ENCODE results near the gene IVD.
A peak's percentile ranks its signal among the peaks of the same experiment; 100 is the strongest.
"Not testable (repeated sequence)": the region's sequence is repeated elsewhere in the genome, so short reads cannot be mapped to it uniquely, and the experiment has no call there.

Gene IVD

GRCh38 chr15:40439960-40440742 lies 34.6 kb downstream of the IVD start:
- DNase-seq, result no peak

- peak; percentile 92 for DNase-seq
Measured at GRCh38 chr15:40440743-40441564, 35.4 kb downstream of the IVD start, which contains the start of gene BAHD1. Gene BAHD1 (plus strand): TSS chr15:40440953. CDS start chr15:40458465, 17,512 bp downstream.

DNA sequence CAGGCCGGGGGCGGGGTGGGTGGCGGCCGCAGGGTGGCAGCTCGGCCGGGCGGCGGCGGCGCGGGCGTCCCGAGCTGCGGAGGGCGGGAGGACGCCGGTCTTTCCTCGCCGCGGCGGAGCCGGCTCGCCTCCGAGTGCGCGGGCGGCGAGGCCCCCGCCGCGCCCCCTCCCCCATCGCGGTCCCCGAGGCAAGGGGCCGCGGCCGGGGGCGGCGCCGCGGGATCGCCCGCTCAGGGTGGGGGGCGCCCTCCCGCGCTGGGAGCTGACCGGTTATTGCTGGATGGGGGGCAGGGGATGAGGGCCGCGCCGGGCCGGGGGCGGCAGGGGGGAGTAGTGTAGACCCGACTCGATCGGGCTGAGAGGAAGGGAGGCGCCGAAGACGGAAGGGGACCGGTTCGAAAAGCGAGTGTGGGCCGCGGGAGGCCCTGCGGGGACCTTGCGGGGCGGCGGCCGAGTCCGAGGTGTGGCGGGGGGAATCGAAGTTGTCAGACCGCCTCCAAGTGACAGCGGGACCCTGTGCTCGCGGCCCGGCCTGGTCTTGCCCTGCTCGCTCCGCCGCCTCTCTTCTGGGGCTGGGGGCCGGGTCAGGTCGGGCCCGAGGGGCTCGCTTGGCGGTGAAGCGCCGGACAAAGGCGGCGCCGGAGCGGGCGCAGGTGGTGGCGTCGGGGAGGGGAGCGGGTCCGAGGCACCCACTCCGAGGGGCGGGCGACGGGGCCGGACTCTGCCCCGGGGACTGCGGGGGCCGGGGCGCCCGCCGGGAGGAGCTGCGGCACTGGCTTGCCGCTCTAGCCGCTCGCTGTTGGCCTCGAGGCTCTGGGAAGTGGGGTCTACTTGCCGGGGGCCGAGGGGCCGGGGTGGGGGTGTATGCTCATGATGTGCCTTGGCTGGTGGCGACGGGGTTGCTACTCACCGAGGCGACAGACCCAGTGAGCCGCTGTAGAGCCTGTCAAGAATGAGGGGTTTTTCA lies 36.3 kb downstream of the IVD start:
- DNase-seq, result no peak

DNA sequence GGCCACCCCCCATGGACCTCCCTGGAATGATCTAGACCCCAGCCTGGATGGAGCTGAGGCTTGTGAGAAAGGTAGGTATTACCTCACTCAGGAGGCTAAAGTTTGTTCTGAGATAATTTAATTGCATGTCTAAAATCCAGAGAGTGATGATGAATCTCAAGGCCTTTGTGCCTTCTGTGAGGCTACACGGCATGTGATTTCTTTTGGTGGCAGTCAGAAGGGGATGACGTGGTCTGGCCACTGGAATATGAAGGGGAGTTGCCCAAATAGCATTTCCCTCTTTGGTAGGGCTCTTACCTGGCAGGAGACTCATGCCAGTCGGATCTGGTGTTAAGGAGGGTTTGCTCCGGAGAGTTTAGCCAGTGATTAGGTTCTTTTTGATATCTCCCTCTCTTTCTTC lies 37.7 kb downstream of the IVD start:
- no peak for DNase-seq

GRCh38 chr15:40443846-40444245 lies 38.3 kb downstream of the IVD start:
- DNase-seq, result no peak

- no peak for DNase-seq
Measured at GRCh38 chr15:40444736-40445135, 39.1 kb downstream of the IVD start.

DNA sequence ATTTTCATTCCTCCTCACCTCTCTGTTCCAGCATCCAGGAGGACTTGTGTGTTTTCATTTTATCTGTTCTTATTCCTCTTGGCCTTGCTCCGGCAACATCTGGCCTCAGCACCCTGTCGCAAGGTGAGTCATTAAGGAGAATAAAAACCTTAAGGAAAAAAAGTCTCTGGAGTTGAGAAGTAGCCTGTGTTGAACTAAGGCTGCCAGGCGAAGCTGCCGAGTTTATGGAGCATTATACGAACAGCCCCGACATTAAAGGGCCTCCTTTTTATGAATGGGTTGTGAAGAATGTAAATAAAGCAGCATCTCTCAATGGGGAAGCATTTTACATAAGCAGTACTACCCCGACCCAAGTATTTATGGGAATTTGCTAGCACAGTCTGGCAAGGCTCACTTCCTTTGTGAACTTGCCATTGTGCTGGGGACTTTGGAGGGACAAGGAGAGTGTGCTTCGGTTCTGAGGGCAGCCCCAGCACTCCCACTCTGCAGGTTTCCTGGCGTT lies 39.9 kb downstream of the IVD start:
- DNase-seq, result peak; percentile 47

- no peak for DNase-seq
Measured at GRCh38 chr15:40446144-40446543, 40.5 kb downstream of the IVD start.

DNA sequence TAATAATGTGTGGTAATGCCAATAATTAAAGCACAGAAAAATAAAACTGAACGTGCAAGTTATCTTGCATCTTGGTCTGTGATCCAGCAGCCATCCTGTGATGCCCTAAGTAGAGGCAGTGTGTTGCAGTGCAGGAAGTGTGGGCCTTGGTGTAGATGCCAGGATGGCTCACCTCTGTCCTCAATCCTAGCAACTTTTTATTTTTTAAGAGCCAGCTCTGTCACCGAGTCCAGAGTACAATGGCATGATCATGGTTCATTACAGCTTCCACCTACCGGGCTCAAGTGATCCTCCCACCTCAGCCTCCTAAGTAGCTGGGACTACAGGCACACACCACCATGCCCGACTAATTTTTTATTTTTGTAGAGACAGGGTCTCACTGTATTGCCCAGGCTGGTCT lies 42.8 kb downstream of the IVD start:
- no peak for DNase-seq

DNA sequence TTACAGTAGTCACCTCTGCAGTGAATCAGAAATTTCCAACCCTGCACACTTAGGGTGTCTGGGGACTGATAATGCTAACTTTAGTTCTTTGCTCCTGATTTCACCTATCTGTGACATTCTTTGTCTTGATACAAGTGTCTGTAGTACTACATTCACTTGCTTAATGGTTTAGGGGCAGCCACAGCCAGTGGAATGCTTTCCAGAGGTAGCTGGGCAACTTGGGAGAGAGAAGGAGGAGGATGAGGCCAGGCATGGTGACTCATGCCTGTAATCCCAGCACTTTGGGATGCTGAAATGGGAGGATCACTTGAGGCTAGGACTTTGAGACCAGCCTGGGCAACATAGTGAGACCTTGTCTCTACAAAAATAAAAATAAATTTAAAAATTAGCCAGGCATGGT lies 43.7 kb downstream of the IVD start:
- DNase-seq, result peak; percentile 41

GRCh38 chr15:40450047-40450446 lies 44.5 kb downstream of the IVD start:
- DNase-seq, result no peak

DNA sequence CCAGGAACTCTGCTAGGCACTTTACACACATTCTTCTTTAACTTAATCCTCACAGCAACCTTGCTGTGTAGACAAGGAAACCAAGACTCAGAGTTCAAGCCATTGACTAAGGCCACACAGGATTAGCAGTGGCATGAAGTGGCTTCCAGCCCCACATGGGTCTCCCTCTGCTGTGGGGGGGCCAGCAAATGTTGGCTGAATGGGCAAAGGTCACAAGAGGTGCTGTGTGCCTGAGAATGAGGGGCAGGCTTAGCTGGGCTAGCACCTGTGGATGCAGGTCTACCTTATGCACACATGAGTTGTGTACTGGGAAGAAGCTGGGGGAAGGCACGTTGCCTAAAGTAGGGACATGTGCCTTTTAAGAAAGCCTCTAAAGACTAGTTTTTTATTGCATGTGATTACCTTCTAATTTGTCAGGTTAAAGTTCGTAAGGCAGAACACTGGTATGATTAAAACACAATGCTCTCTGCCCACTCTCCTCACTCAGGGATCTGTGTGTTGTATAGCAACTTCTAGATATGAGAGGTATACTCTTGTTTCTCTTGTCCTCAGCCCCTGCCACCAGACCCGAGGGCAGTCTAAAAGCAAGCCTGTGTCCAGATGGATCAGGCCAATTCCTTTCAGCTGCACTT lies 46.0 kb downstream of the IVD start:
- DNase-seq, result no peak

- no peak for DNase-seq
Measured at GRCh38 chr15:40452296-40453090, 46.9 kb downstream of the IVD start.

DNA sequence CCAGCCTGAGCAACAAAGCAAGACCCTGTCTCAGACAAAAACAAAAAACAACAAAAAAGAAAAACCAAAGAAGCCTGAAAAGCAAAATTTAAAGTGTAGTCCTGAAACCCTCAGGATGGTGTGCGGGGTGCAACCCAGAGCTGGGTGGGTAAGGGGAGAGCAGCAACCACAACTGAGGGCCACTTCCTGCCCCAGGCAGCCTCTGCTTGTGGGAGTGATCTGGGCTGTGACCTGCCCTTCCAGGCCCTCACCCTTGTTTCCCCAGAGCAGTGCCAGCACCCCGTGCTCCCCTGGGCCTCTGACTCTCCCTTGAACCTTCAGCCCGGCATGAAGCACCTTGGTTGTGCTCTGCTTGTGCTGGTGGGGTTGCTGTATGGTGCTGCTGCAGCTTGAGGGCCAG lies 48.3 kb downstream of the IVD start:
- DNase-seq, result not testable (repeated sequence)

- peak; percentile 51 for DNase-seq
Measured at GRCh38 chr15:40454904-40455391, 49.4 kb downstream of the IVD start.

DNA sequence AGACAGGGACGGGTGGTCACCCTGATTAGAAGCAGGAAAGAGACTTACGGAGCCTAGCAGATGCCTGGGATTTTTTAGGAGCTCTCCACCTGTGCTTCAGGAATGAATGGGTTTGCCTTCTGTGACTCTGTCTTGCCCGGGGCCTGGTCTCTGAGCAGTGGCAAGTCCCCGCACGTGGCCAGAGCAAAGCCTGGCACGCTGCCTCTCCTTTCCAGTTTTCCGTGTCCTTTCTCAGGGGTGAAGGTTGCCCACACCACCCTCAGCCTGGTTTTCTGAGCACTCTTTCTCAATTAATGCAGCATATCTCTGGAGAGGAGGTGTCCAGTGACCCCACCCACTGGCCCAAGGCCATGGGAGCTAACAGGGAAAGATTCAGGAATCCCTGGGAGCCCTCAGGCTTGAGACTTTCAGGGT lies 50.7 kb downstream of the IVD start:
- DNase-seq, result no peak

DNA sequence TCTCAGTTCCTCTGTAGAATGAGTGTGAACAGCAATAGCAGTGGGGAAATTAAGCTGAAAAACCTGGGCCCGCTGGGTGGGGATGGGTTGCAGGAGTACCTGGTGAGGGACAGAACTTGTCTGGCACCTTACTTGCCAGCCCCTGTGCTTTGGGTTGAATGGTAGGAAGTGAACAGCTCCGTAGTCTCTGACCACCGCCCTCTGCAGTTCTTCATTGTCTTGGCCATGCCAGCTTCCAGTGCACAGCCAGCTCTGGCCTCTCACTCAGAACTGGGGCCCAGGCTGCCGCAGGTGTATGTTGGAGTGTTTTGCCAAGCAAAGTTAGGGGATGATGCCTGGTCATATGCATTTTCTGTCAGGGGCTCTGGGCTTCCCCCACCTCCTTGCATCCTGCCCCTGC lies 51.1 kb downstream of the IVD start:
- no peak for DNase-seq

DNA sequence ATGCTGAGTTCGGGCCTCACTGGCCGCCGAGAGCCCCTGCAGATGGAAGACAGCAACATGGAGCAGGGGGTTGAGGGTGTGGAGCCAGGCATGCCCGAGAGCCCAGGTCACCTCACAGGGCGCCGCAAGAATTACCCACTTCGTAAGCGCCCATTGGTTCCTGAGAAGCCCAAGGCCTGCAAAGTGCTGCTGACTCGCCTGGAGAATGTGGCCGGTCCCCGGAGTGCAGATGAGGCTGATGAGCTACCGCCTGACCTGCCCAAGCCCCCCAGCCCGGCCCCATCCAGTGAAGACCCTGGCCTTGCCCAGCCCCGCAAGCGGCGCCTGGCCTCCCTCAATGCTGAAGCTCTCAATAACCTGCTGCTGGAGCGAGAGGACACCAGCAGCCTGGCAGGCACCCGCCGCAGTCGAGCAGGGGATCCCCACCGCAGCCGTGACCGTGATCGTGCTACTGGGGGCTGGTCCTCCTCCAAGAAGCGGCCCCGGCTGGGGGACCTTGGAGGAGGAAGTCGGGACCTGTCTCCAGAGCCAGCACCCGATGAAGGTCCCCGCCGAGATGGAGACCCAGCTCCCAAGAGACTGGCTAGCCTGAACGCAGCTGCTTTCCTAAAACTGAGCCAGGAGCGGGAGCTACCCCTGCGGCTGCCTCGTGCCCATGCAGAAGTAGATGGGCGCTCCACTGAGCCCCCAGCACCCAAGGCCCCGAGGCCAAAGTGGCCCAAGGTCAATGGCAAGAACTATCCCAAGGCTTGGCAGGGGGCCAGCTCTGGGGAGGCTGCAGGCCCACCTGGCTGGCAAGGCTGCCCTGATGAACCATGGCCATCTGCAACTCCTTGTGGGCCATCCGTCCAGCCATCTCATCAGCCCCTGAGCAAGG lies 53.1 kb downstream of the IVD start:
- no peak for DNase-seq

DNA sequence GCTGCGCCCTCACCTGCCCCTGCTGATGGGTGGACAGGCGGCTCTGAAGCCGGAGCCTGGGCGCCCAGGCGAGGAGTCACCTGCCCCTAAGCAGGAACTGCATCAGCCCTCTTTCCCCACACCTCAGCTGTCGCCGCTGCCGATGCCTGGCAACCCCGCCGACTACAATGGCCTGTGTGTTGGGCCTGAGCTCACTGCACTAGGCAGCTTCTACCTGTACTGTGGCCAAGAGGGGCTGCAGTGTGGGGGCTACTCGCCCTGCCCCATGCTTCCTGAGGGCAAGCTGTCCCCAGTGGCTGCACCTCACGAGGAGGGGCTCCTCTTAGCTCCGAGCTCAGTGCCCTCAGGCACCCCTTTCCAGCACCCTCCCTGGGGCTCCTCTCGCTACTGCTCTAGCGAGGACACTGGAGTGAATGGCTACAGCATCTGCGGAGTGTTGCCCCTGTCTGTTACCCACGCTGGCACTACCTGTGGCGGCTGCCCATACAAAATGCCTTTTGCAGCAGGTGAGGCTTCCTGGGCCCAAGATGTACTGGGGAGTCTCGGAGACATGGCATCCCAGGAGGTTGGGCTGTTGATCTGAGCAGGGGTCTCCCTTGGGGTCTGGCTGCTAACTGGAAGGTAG lies 53.9 kb downstream of the IVD start:
- no peak for DNase-seq

GRCh38 chr15:40460404-40460803 lies 54.8 kb downstream of the IVD start:
- DNase-seq, result no peak
